Endothelial cell (in vitro differentiated cells): Measurements from ENCODE around the gene KCNAB2. TPM values are rescaled to one million over a fixed set of nuclear protein-coding genes. Genes with fewer than 3 reads are reported as not detected.
"Not testable (repeated sequence)": the region's sequence is repeated elsewhere in the genome, so short reads cannot be mapped to it uniquely, and the experiment has no call there.

Experiments used
- DNase-seq: peaks from one replicate; pipeline ENCODE4 v3.0.0; 2021; ENCODE audit warnings: low spot score
- H3K27ac Mint-ChIP-seq: one replicate; pipeline ENCODE4 v1.8.0; 2021; ENCODE audit warnings: mixed read lengths, inconsistent platforms; ENCODE audit not compliant: unreplicated experiment
- H3K27me3 Mint-ChIP-seq: one replicate; pipeline ENCODE4 v1.8.0; 2021; ENCODE audit warnings: mild to moderate bottlenecking, moderate library complexity, mixed read lengths, inconsistent platforms; ENCODE audit not compliant: unreplicated experiment
- H3K36me3 Mint-ChIP-seq: one replicate; pipeline ENCODE4 v1.8.0; 2021; ENCODE audit warnings: mild to moderate bottlenecking, low read depth, mixed read lengths, inconsistent platforms; ENCODE audit not compliant: unreplicated experiment
- H3K4me1 Mint-ChIP-seq: one replicate; pipeline ENCODE4 v1.8.0; 2021; ENCODE audit warnings: mild to moderate bottlenecking, mixed read lengths, inconsistent platforms; ENCODE audit not compliant: unreplicated experiment
- H3K4me3 Mint-ChIP-seq: one replicate; pipeline ENCODE4 v1.8.0; 2021; ENCODE audit warnings: mild to moderate bottlenecking, mixed read lengths, inconsistent platforms; ENCODE audit not compliant: unreplicated experiment
- H3K9me3 Mint-ChIP-seq: one replicate; pipeline ENCODE4 v1.8.0; 2021; ENCODE audit warnings: mixed read lengths, inconsistent platforms; ENCODE audit not compliant: unreplicated experiment
- total RNA-seq: library from RNA; stranded (reverse); fragmentation: NEBNext Ultra II Directional; extraction: Animal tissue kit (Norgen Biotek cat#: 25700); gene quantifications from one replicate; pipeline ENCODE4 v1.2.1, GENCODE V29; 2021; ENCODE audit not compliant: unreplicated experiment
- TF ChIP-seq, protein P1 (sequence below): fragments of 200-600 bp; sonication (generic); IDR thresholded peaks from one replicate; pipeline ENCODE4 v1.5.0; 2021; ENCODE audit warnings: antibody characterized with exemption; ENCODE audit not compliant: unreplicated experiment

Gene KCNAB2
- total RNA-seq, 1 donor from 2014 or later: 4.1 TPM

- Mint-ChIP-seq H3K4me1 (no peaks in the 10 kb centered on the region), H3K4me3 (no peak overlapping the region), H3K27ac (no peak overlapping the region), H3K36me3 (no peaks in the 10 kb centered on the region), H3K27me3 (peaks cover 7% of the 10 kb centered on the region), H3K9me3 (no peaks in the 10 kb centered on the region)
- DNase-seq: no peak
- TF ChIP-seq, protein P1, sequence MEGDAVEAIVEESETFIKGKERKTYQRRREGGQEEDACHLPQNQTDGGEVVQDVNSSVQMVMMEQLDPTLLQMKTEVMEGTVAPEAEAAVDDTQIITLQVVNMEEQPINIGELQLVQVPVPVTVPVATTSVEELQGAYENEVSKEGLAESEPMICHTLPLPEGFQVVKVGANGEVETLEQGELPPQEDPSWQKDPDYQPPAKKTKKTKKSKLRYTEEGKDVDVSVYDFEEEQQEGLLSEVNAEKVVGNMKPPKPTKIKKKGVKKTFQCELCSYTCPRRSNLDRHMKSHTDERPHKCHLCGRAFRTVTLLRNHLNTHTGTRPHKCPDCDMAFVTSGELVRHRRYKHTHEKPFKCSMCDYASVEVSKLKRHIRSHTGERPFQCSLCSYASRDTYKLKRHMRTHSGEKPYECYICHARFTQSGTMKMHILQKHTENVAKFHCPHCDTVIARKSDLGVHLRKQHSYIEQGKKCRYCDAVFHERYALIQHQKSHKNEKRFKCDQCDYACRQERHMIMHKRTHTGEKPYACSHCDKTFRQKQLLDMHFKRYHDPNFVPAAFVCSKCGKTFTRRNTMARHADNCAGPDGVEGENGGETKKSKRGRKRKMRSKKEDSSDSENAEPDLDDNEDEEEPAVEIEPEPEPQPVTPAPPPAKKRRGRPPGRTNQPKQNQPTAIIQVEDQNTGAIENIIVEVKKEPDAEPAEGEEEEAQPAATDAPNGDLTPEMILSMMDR: no peak
Observed at GRCh38 chr1:6014130-6014999, 31.3 kb upstream of the KCNAB2 start.

GRCh38 chr1:6016191-6016865 is 29.4 kb upstream of the KCNAB2 start:
- Mint-ChIP-seq H3K4me3 (no peak overlapping the region), H3K27ac (no peak overlapping the region)

GRCh38 chr1:6017654-6018053 is 28.0 kb upstream of the KCNAB2 start:
- DNase-seq, H3K27ac Mint-ChIP-seq, H3K9me3 Mint-ChIP-seq, H3K4me3 Mint-ChIP-seq, H3K36me3 Mint-ChIP-seq, H3K4me1 Mint-ChIP-seq, H3K27me3 Mint-ChIP-seq: not testable (repeated sequence)

More at GRCh38 chr1:6016191-6016865, 29.4 kb upstream of the KCNAB2 start:
- H3K27me3 Mint-ChIP-seq: peaks cover 3% of the 10 kb centered on the region
- no peaks in the 10 kb centered on the region for H3K36me3 Mint-ChIP-seq
- DNase-seq: no peak
- no peaks in the 10 kb centered on the region for H3K4me1 Mint-ChIP-seq
- H3K9me3 Mint-ChIP-seq: no peaks in the 10 kb centered on the region
- TF ChIP-seq, protein P1: no peak

DNA sequence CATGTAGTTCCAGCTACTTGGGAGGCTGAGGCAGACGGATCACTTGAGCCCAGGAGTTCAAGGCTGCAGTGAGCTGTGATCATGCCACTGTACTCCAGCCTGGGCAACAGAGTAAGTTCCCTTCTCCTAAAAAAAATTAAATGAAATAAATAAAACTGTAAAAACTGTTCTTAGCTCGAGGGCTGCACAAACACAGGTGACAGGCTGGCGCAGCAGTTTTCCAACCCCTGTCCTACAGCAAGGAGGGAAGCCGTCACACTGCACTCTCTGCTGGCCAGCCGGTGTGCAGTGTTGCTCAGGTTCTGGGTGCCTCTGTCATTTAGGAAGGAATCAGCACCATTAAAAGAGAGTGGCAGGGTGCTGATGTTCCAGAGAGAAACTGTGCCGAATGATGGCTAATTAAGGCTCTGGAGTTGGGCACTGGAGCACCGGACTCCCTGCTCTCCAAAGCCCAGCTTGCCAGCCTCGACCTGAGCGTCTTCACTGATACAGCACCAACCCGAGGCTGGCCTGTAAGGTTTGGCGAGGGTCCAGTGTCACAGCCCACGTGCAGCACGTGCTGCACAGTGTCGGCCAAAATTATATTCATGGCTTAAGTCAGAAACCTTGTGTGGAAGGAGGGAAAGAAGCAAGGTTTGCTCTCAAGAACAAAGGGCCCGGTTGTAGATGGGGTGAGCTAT is 26.4 kb upstream of the KCNAB2 start:
- no peak overlapping the region for H3K4me3 Mint-ChIP-seq
- H3K36me3 Mint-ChIP-seq: no peaks in the 10 kb centered on the region
- TF ChIP-seq, protein P1: no peak
- H3K4me1 Mint-ChIP-seq: no peaks in the 10 kb centered on the region
- H3K27ac Mint-ChIP-seq: no peak overlapping the region
- DNase-seq: no peak
- peaks cover 1% of the 10 kb centered on the region for H3K27me3 Mint-ChIP-seq
- H3K9me3 Mint-ChIP-seq: no peaks in the 10 kb centered on the region

DNA sequence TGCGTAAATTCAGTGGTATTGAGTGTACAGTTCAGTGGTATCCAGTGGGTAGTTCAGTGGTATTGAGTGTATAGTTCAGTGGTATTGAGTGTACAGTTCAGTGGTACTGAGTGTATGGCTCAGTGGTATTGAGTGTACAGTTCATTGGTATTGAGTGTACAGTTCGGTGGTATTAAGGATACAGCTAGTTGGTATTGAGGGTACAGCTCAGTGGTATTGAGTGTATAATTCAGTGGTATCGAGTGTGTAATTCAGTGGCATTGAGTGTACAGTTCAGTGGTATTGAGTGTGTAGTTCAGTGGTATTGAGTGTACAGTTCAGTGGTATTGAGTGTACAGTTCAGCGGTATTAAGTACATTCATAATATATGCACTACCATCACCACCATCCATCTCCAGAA is 23.5 kb upstream of the KCNAB2 start:
- DNase-seq: no peak
- Mint-ChIP-seq H3K36me3 (no peaks in the 10 kb centered on the region), H3K4me3 (no peak overlapping the region), H3K27ac (no peak overlapping the region), H3K9me3 (no peaks in the 10 kb centered on the region), H3K27me3 (peaks cover 2% of the 10 kb centered on the region), H3K4me1 (no peaks in the 10 kb centered on the region)
- TF ChIP-seq, protein P1: no peak
